ENCODE data around the gene ZNF223. TPM values are rescaled to one million over a fixed set of nuclear protein-coding genes. Genes with fewer than 3 reads are reported as not detected.
A peak's percentile ranks its signal among the peaks of the same experiment; 100 is the strongest.

ZNF223 gene
- total and polyA plus RNA-seq, 9 of the 15 experiments (the other 6 are each of a cell fraction or from before 2014, with no cell fraction given): 0.21 to 1.8 (median 0.71) TPM

DNA sequence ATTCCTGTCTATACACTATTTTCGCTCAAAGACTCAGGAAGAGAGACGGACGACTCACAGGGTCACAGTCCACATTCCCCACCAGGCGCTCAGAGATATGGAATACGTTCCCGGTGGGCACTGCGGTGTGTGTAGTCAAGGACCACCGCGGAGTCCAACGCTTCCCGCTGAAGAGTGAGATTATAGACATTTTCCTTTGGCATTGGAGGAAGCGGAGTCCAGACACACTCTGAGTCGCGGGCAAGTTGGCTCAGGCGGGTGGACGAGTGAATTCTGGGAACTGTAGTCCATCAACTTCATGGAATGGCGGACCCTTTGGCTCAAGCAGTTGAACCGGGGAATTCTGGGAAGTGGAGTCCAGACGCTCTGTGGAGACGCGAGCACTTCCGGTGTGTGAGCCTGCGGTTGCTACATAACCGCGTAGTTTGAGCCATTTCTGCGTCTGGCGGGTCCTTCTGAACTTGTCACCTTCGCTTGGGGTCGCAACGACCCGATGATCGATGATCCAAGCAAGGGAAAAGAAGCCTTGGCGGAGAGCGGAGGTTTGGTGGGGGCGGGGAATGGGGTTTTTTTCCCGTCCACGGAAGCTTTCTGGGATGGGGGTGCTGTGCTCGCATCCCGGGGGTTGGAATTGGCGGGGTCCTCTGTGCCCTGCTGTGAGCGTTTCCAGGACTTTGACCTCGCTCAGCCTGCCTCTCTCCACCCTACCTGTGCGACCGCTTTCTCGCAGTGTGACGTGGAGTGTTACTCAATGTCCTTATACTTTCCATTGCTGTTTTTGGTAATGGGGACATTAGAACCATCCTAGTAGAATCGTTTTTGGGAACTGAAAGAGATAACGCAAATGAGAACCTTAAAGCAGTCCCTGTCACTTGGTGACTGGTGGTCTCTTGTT is 49.0 kb upstream of the ZNF223 start, which contains the start of gene ZNF230 (continued):
- TF ChIP-seq, protein P1, sequence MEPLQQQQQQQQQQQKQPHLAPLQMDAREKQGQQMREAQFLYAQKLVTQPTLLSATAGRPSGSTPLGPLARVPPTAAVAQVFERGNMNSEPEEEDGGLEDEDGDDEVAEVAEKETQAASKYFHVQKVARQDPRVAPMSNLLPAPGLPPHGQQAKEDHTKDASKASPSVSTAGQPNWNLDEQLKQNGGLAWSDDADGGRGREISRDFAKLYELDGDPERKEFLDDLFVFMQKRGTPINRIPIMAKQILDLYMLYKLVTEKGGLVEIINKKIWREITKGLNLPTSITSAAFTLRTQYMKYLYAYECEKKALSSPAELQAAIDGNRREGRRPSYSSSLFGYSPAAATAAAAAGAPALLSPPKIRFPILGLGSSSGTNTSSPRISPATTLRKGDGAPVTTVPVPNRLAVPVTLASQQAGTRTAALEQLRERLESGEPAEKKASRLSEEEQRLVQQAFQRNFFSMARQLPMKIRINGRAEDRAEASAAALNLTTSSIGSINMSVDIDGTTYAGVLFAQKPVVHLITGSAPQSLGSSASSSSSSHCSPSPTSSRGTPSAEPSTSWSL (CRISPR knock-in tag; IDR thresholded peaks at IDR 0.05; ENCODE audit: borderline replicate concordance): no peak
- TF ChIP-seq, protein P2, sequence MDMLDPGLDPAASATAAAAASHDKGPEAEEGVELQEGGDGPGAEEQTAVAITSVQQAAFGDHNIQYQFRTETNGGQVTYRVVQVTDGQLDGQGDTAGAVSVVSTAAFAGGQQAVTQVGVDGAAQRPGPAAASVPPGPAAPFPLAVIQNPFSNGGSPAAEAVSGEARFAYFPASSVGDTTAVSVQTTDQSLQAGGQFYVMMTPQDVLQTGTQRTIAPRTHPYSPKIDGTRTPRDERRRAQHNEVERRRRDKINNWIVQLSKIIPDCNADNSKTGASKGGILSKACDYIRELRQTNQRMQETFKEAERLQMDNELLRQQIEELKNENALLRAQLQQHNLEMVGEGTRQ (CRISPR knock-in tag; IDR thresholded peaks at IDR 0.05): no peak
- TF ChIP-seq KLF13 (tag; IDR thresholded peaks at IDR 0.05; ENCODE audit: borderline replicate concordance, low read depth): no peak
- TF ChIP-seq FOS (IDR thresholded peaks at IDR 0.05; ENCODE audit: extremely low read depth, insufficient read length): no peak
- no peak for TF ChIP-seq ZNF175 (CRISPR knock-in tag; IDR thresholded peaks at IDR 0.05; ENCODE audit: low read depth)
- no peak for TF ChIP-seq ETV6 (IDR thresholded peaks at IDR 0.05; ENCODE audit: borderline replicate concordance in 1 of 2, low read depth in 2 of 2, low read length in 1 of 2)
- TF ChIP-seq ETV6 (CRISPR knock-in tag; IDR thresholded peaks at IDR 0.05; ENCODE audit: borderline replicate concordance): no peak
- TF ChIP-seq, protein P3, sequence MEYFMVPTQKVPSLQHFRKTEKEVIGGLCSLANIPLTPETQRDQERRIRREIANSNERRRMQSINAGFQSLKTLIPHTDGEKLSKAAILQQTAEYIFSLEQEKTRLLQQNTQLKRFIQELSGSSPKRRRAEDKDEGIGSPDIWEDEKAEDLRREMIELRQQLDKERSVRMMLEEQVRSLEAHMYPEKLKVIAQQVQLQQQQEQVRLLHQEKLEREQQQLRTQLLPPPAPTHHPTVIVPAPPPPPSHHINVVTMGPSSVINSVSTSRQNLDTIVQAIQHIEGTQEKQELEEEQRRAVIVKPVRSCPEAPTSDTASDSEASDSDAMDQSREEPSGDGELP (CRISPR knock-in tag; IDR thresholded peaks at IDR 0.05; ENCODE audit: borderline replicate concordance): no peak; the same call in 1 of the 2 replicates
- TF ChIP-seq SMARCA4 (IDR thresholded peaks at IDR 0.05): no peak
- peak; percentile 36 for TF ChIP-seq RB1 (IDR thresholded peaks at IDR 0.05; ENCODE audit: low read depth)
- TF ChIP-seq HEY1 (CRISPR knock-in tag; IDR thresholded peaks at IDR 0.05; ENCODE audit: borderline replicate concordance): no peak
- no peak for TF ChIP-seq POLR3A (IDR thresholded peaks at IDR 0.05; ENCODE audit: borderline replicate concordance, extremely low read depth, insufficient read depth, insufficient read length)
- TF ChIP-seq FOXA3 (CRISPR knock-in tag; conservative IDR thresholded peaks at IDR 0.05 in 1 of 2, IDR thresholded peaks at IDR 0.05 in 1 of 2): no peak
- TF ChIP-seq, protein P4, sequence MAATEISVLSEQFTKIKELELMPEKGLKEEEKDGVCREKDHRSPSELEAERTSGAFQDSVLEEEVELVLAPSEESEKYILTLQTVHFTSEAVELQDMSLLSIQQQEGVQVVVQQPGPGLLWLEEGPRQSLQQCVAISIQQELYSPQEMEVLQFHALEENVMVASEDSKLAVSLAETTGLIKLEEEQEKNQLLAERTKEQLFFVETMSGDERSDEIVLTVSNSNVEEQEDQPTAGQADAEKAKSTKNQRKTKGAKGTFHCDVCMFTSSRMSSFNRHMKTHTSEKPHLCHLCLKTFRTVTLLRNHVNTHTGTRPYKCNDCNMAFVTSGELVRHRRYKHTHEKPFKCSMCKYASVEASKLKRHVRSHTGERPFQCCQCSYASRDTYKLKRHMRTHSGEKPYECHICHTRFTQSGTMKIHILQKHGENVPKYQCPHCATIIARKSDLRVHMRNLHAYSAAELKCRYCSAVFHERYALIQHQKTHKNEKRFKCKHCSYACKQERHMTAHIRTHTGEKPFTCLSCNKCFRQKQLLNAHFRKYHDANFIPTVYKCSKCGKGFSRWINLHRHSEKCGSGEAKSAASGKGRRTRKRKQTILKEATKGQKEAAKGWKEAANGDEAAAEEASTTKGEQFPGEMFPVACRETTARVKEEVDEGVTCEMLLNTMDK (IDR thresholded peaks at IDR 0.05; ENCODE audit: borderline replicate concordance, insufficient read depth, low read depth, low read length, poor library complexity, severe bottlenecking): no peak
- peak; percentile 46 to 64 for TF ChIP-seq NRF1 (conservative IDR thresholded peaks at IDR 0.05 in 1 of 2, IDR thresholded peaks at IDR 0.05 in 1 of 2)
- TF ChIP-seq ETV1 (tag; conservative IDR thresholded peaks at IDR 0.05; ENCODE audit: low read depth): peak; percentile 90
- TF ChIP-seq, protein P5, sequence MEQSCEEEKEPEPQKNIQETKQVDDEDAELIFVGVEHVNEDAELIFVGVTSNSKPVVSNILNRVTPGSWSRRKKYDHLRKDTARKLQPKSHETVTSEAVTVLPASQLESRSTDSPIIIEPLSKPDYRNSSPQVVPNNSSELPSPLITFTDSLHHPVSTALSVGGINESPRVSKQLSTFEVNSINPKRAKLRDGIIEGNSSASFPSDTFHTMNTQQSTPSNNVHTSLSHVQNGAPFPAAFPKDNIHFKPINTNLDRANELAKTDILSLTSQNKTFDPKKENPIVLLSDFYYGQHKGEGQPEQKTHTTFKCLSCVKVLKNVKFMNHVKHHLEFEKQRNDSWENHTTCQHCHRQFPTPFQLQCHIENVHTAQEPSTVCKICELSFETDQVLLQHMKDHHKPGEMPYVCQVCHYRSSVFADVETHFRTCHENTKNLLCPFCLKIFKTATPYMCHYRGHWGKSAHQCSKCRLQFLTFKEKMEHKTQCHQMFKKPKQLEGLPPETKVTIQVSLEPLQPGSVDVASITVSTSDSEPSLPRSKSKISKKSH (CRISPR knock-in tag; IDR thresholded peaks at IDR 0.05): no peak
